ENCODE results near the gene TIGD3. TPM values are rescaled to one million over a fixed set of nuclear protein-coding genes. Genes with fewer than 3 reads are reported as not detected.
A peak's percentile ranks its signal among the peaks of the same experiment; 100 is the strongest.

The TIGD3 gene
- total RNA-seq, 1 donor from 2014 or later: 0.20 TPM

DNA sequence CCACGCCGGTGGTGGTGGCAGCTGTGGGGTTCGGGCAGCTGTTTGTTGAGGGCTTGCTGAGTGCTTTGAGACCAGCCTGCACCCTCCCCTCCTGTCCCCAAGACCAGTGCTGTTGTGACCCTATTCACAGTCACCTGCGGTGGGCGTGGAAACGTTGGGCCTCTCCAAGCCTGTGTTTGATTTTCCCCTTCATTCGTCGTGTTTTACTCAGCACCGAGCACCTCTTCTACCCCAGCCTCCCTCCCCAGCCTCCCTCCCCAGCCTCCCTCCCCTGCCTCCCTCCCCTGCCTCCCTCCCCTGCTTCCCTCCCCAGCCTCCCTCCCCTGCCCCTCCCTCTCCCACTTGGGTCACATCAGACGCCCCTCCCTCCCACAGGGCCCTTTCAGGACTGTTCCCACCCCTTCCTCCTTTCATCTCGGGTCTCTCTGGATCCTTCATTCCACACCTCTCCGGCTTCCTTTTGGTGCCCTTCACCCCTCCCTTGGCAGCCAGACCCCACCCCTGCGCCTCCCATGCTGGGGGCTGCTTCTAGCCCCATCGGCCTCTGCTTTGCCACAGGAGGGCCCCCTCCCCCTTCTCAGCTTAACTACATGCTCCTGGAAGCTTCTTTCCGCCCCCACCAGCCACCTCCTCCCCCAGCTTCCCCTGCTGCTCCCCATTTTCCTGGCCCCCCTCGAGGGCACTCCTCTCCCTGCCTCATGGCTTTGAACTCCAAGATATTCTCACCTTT lies 46.7 kb downstream of the TIGD3 start:
- H3K27ac Mint-ChIP-seq (ENCODE audit: unreplicated experiment): peak overlapping the region; percentile 18
- H3K4me3 ChIP-seq (ENCODE audit: insufficient read depth, low read depth, low read length): no peak overlapping the region
- peaks cover 19% of the 10 kb centered on the region for H4K20me1 ChIP-seq (ENCODE audit: insufficient read depth, low read length)

GRCh38 chr11:65401803-65402248 lies 47.3 kb downstream of the TIGD3 start:
- peaks cover 11% of the 10 kb centered on the region for H3K36me3 ChIP-seq (ENCODE audit: insufficient read depth, low read length)
- no peak for FAIRE-seq
- H3K27me3 Mint-ChIP-seq (ENCODE audit: low read depth, unreplicated experiment): no peaks in the 10 kb centered on the region

More for the DNA sequence above, 46.7 kb downstream of the TIGD3 start:
- FAIRE-seq (no peak), DNase-seq (ENCODE audit: low read depth) (no peak)
- no peaks in the 10 kb centered on the region for H3K27me3 Mint-ChIP-seq (ENCODE audit: low read depth, unreplicated experiment)
- H3K4me3 Mint-ChIP-seq (ENCODE audit: unreplicated experiment): peak overlapping the region; percentile 54
- Histone ChIP-seq H3K79me2 (ENCODE audit: insufficient read depth, low read length) (peaks cover 14% of the 10 kb centered on the region), H3K4me2 (ENCODE audit: low read length) (no peak overlapping the region), H2AFZ (ENCODE audit: low read depth, low read length) (no peak overlapping the region), H3K36me3 (ENCODE audit: insufficient read depth, low read length) (peaks cover 11% of the 10 kb centered on the region), H3K9ac (ENCODE audit: low read length) (no peak overlapping the region), H3K27ac (ENCODE audit: low read depth, low read length) (no peak overlapping the region), H3K4me1 (ENCODE audit: insufficient read depth, low read length) (no peaks in the 10 kb centered on the region), H3K27me3 (ENCODE audit: insufficient read depth, low read length) (no peaks in the 10 kb centered on the region), H3K9me3 (ENCODE audit: insufficient read depth, low read depth, low read length) (no peaks in the 10 kb centered on the region)
- H3K9me3 Mint-ChIP-seq (ENCODE audit: unreplicated experiment): no peaks in the 10 kb centered on the region
- H3K36me3 Mint-ChIP-seq (ENCODE audit: low read depth, unreplicated experiment): peaks cover 19% of the 10 kb centered on the region
- no peak for TF ChIP-seq EZH2 (IDR thresholded peaks at IDR 0.05; ENCODE audit: insufficient read depth, low read length)
- TF ChIP-seq, protein P1, sequence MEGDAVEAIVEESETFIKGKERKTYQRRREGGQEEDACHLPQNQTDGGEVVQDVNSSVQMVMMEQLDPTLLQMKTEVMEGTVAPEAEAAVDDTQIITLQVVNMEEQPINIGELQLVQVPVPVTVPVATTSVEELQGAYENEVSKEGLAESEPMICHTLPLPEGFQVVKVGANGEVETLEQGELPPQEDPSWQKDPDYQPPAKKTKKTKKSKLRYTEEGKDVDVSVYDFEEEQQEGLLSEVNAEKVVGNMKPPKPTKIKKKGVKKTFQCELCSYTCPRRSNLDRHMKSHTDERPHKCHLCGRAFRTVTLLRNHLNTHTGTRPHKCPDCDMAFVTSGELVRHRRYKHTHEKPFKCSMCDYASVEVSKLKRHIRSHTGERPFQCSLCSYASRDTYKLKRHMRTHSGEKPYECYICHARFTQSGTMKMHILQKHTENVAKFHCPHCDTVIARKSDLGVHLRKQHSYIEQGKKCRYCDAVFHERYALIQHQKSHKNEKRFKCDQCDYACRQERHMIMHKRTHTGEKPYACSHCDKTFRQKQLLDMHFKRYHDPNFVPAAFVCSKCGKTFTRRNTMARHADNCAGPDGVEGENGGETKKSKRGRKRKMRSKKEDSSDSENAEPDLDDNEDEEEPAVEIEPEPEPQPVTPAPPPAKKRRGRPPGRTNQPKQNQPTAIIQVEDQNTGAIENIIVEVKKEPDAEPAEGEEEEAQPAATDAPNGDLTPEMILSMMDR (IDR thresholded peaks at IDR 0.05; ENCODE audit: insufficient read depth, low read depth, low read length): no peak
- peaks cover 5% of the 10 kb centered on the region for H3K4me1 Mint-ChIP-seq (ENCODE audit: low read depth, unreplicated experiment)

More at GRCh38 chr11:65401803-65402248, 47.3 kb downstream of the TIGD3 start:
- no peak for DNase-seq (ENCODE audit: low read depth)
- no peaks in the 10 kb centered on the region for H3K9me3 Mint-ChIP-seq (ENCODE audit: unreplicated experiment)
- H3K27ac Mint-ChIP-seq (ENCODE audit: unreplicated experiment): peak overlapping the region; percentile 18
- TF ChIP-seq, protein P1 (IDR thresholded peaks at IDR 0.05; ENCODE audit: insufficient read depth, low read depth, low read length): no peak
- TF ChIP-seq EZH2 (IDR thresholded peaks at IDR 0.05; ENCODE audit: insufficient read depth, low read length): no peak
- H3K9me3 ChIP-seq (ENCODE audit: insufficient read depth, low read depth, low read length): no peaks in the 10 kb centered on the region
- peaks cover 18% of the 10 kb centered on the region for H4K20me1 ChIP-seq (ENCODE audit: insufficient read depth, low read length)
- no peak overlapping the region for H3K27ac ChIP-seq (ENCODE audit: low read depth, low read length)
- peaks cover 5% of the 10 kb centered on the region for H3K4me1 Mint-ChIP-seq (ENCODE audit: low read depth, unreplicated experiment)
- no peak overlapping the region for H3K9ac ChIP-seq (ENCODE audit: low read length)
- H3K4me3 Mint-ChIP-seq (ENCODE audit: unreplicated experiment): no peak overlapping the region
- no peak overlapping the region for H3K4me3 ChIP-seq (ENCODE audit: insufficient read depth, low read depth, low read length)
- H3K36me3 Mint-ChIP-seq (ENCODE audit: low read depth, unreplicated experiment): peaks cover 19% of the 10 kb centered on the region
- peaks cover 11% of the 10 kb centered on the region for H3K79me2 ChIP-seq (ENCODE audit: insufficient read depth, low read length)
- H3K4me1 ChIP-seq (ENCODE audit: insufficient read depth, low read length): no peaks in the 10 kb centered on the region
- no peaks in the 10 kb centered on the region for H3K27me3 ChIP-seq (ENCODE audit: insufficient read depth, low read length)
- no peak overlapping the region for H2AFZ ChIP-seq (ENCODE audit: low read depth, low read length)
- no peak overlapping the region for H3K4me2 ChIP-seq (ENCODE audit: low read length)
